HCT116 (cell line): ENCODE measurements around the gene FBXL7. TPM values are rescaled to one million over a fixed set of nuclear protein-coding genes. Genes with fewer than 3 reads are reported as not detected.

ENCODE experiments used
- ATAC-seq: fragments of 200-7000 bp; cut with Tn5 transposase; 2 replicates; pipeline ENCODE4 v1.9.1; 2020; ENCODE audit warnings: mild to moderate bottlenecking, moderate library complexity
- BruUV-seq: library from RNA; stranded (reverse); fragments of 400-500 nt; replicated peaks from 2 replicates; lab custom pipeline; 2021; lab: Mats Ljungman, UMichigan
- CTCF ChIA-PET: fragments of 300-600 bp; sonication (Branson Sonifier 250); formaldehyde crosslinking; loops from one replicate; lab custom pipeline; 2021; ENCODE audit warnings: antibody characterized with exemption; lab: Charles Lee
- POLR2A ChIA-PET: fragments of 300-600, 350-600 bp; sonication (Branson Sonifier 250); formaldehyde crosslinking; loops from one replicate; lab custom pipeline; 2021; ENCODE audit warnings: antibody characterized with exemption; lab: Charles Lee
- RAD21 ChIA-PET, 2 experiments: fragments of 300-600 bp; sonication (Branson Sonifier 250); formaldehyde crosslinking; loops; one replicate each; lab custom pipeline; 2023; ENCODE audit warnings: low total read pairs in 2 of 2; ENCODE audit not compliant: uncharacterized antibody in 2 of 2, unreplicated experiment in 2 of 2, low non-redundant PET in 1 of 2; lab: Charles Lee
- DNase-seq: peaks from one replicate; pipeline ENCODE4 v3.0.0-alpha.2; 2010; ENCODE audit warnings: low read depth, low spot score
- H2AFZ ChIP-seq: fragments of 200-600 bp; shearing (Covaris generic), sonication (generic); 2 replicates; pipeline ENCODE4 v1.6.1; 2017; ENCODE audit warnings: low read depth, mixed run types, mixed read lengths, antibody characterized with exemption, low read length; ENCODE audit not compliant: poor library complexity, severe bottlenecking
- H3K27ac ChIP-seq: 2 replicates; pipeline ENCODE4 v1.5.1; 2012; ENCODE audit warnings: low read depth, low read length
- H3K27me3 ChIP-seq: fragments of 200-600 bp; sonication (generic); 2 replicates; pipeline ENCODE4 v1.6.1; 2016; ENCODE audit warnings: mixed run types, low read length, mixed read lengths; ENCODE audit not compliant: insufficient read depth
- H3K36me3 ChIP-seq, 2 experiments: fragments of 200-500 bp in 1 of 2; fragments of 200-600 bp in 1 of 2; sonication (Bioruptor generic) in 1 of 2; sonication (generic) in 1 of 2; 2 replicates each; pipeline versions ENCODE4 v1.5.1 to v1.6.1; 2014 to 2016; ENCODE audit warnings: low read length in 2 of 2, inconsistent platforms in 1 of 2, mixed read lengths in 1 of 2, mixed run types in 1 of 2; ENCODE audit not compliant: insufficient read depth in 2 of 2, control insufficient read depth in 1 of 2
- H3K4me1 ChIP-seq, 2 experiments: fragments of 200-600 bp in 1 of 2; sonication (generic) in 1 of 2; 2 replicates each; pipeline versions ENCODE4 v1.5.1 to v1.6.1; 2012 to 2017; ENCODE audit warnings: low read length in 2 of 2, inconsistent platforms in 1 of 2, mild to moderate bottlenecking in 1 of 2, mixed read lengths in 1 of 2, mixed run types in 1 of 2, moderate library complexity in 1 of 2; ENCODE audit not compliant: insufficient read depth in 2 of 2, control insufficient read depth in 1 of 2
- H3K4me2 ChIP-seq: fragments of 200-600 bp; sonication (generic); 2 replicates; pipeline ENCODE4 v1.6.1; 2017; ENCODE audit warnings: mixed run types, low read length, mixed read lengths
- H3K4me3 ChIP-seq, 2 experiments: fragments of 200-600 bp in 1 of 2; sonication (generic) in 1 of 2; replicated peaks in 1 of 2; 2 replicates each; pipeline ENCODE4 v1.5.1; 2011 to 2016; ENCODE audit warnings: low read length in 2 of 2, control low read depth in 1 of 2, low read depth in 1 of 2, mild to moderate bottlenecking in 1 of 2, mixed read lengths in 1 of 2, mixed run types in 1 of 2
- H3K79me2 ChIP-seq: fragments of 200-600 bp; sonication (generic); 2 replicates; pipeline ENCODE4 v1.6.1; 2017; ENCODE audit warnings: mild to moderate bottlenecking, mixed run types, low read length, moderate library complexity, mixed read lengths; ENCODE audit not compliant: insufficient read depth
- H3K9ac ChIP-seq: fragments of 200-600 bp; sonication (generic); 2 replicates; pipeline ENCODE4 v1.6.1; 2016; ENCODE audit warnings: low read length, mixed read lengths
- H3K9me2 ChIP-seq: fragments of 200-600 bp; sonication (generic), shearing (Covaris generic); 2 replicates; pipeline ENCODE4 v1.6.1; 2017; ENCODE audit warnings: mixed run types, mild to moderate bottlenecking, moderate library complexity; ENCODE audit not compliant: insufficient read depth
- H3K9me3 ChIP-seq, 2 experiments: fragments of 200-500 bp in 1 of 2; fragments of 200-600 bp in 1 of 2; sonication (Bioruptor generic) in 1 of 2; sonication (generic) in 1 of 2; 2 replicates each; pipeline ENCODE4 v1.6.1; 2014 to 2017; ENCODE audit warnings: low read length in 2 of 2, mixed read lengths in 2 of 2, inconsistent platforms in 1 of 2, low read depth in 1 of 2, mild to moderate bottlenecking in 1 of 2, mixed run types in 1 of 2, moderate library complexity in 1 of 2; ENCODE audit not compliant: control insufficient read depth in 1 of 2, insufficient read depth in 1 of 2
- H4K20me1 ChIP-seq: fragments of 200-600 bp; sonication (generic), shearing (Covaris generic); 2 replicates; pipeline ENCODE4 v1.6.1; 2017; ENCODE audit warnings: mixed run types, mild to moderate bottlenecking, moderate library complexity; ENCODE audit not compliant: insufficient read depth
- CTCF ChIP-seq, 3 experiments: fragments of 200-600 bp in 1 of 3; sonication (generic) in 1 of 3; IDR thresholded peaks in 2 of 3; conservative IDR thresholded peaks in 1 of 3; 2 replicates each; pipeline ENCODE4 v1.5.1; 2012 to 2017; ENCODE audit warnings: low read depth in 2 of 3, low read length in 2 of 3, antibody characterized with exemption in 1 of 3, borderline replicate concordance in 1 of 3, control low read depth in 1 of 3, mild to moderate bottlenecking in 1 of 3, mixed read lengths in 1 of 3, mixed run types in 1 of 3, moderate library complexity in 1 of 3; ENCODE audit not compliant: insufficient read depth in 1 of 3
- EGR1 ChIP-seq: IDR thresholded peaks from 2 replicates; pipeline ENCODE4 v1.6.1; 2012; ENCODE audit warnings: low read depth
- JUND ChIP-seq: IDR thresholded peaks from 2 replicates; pipeline ENCODE4 v1.6.1; 2012
- POLR2A ChIP-seq: IDR thresholded peaks from 2 replicates; pipeline ENCODE4 v1.7.0; 2011; ENCODE audit warnings: borderline replicate concordance; ENCODE audit not compliant: insufficient read depth, insufficient read length; ENCODE audit errors: extremely low read depth
- REST ChIP-seq: IDR thresholded peaks from 2 replicates; pipeline ENCODE4 v1.6.1; 2012; ENCODE audit warnings: low read depth
- ZBTB33 ChIP-seq: IDR thresholded peaks from 2 replicates; pipeline ENCODE4 v1.6.1; 2011; ENCODE audit warnings: mild to moderate bottlenecking, low read length, moderate library complexity; ENCODE audit not compliant: insufficient replicate concordance; ENCODE audit errors: extremely low read depth
- intact Hi-C: fragments of 100-400 bp; cut with micrococcal nuclease; formaldehyde crosslinking; loops from 2 replicates; pipeline ENCODE4 v1.10.0; 2022
- total RNA-seq: library from RNA; stranded (reverse); gene quantifications from one replicate; pipeline ENCODE4 v1.2.1, GENCODE V29; 2021; ENCODE audit not compliant: unreplicated experiment

FBXL7 gene
- total RNA-seq, 1 experiment from 2014 or later = 0.05 TPM

- TF ChIP-seq ZBTB33 (no peak), EGR1 (no peak), REST (no peak), JUND (no peak), POLR2A (no peak)
These were observed 134.8 kb downstream of the FBXL7 start (continued) for GRCh38 chr5:15634591-15635288.

- DNase-seq (no peak), ATAC-seq (no peak)
- Histone ChIP-seq H4K20me1 (no peaks in the 10 kb centered on the region), H3K4me2 (no peak overlapping the region), H3K27ac (no peak overlapping the region), H3K4me3 (no peak overlapping the region), H3K79me2 (no peaks in the 10 kb centered on the region), H3K9me3 (peaks cover 7 to 9% of the 10 kb centered on the region in 2 experiments; a peak in 2 of 4 replicates), H3K36me3 (no peaks in the 10 kb centered on the region), H3K9ac (no peak overlapping the region), H3K4me1 (no peaks in the 10 kb centered on the region), H3K27me3 (no peaks in the 10 kb centered on the region), H3K9me2 (no peaks in the 10 kb centered on the region), H2AFZ (no peak overlapping the region)
- CTCF ChIA-PET = no interaction called here
- POLR2A ChIA-PET = no interaction called here
- intact Hi-C loops = no loop called here
- no TSS peak for BruUV-seq
- RAD21 ChIA-PET = no interaction called here
- no peak for TF ChIP-seq CTCF (IDR thresholded peaks at IDR 0.05 in 2 of 3, conservative IDR thresholded peaks at IDR 0.05 in 1 of 3; ENCODE audit: borderline replicate concordance in 1 of 3, insufficient read depth in 1 of 3, low read depth in 2 of 3, low read length in 2 of 3)
These were observed 135.3 kb downstream of the FBXL7 start for GRCh38 chr5:15635289-15635616.
